Neural progenitor cell (in vitro differentiated cells): ENCODE data around the gene BCAR1.
"Not testable (repeated sequence)": the region's sequence is repeated elsewhere in the genome, so short reads cannot be mapped to it uniquely, and the experiment has no call there.

Experiments
- CTCF ChIP-seq: fragments of 200-600 bp; sonication (generic); IDR thresholded peaks from 2 replicates; pipeline ENCODE4 v1.5.1; 2017; ENCODE audit warnings: antibody characterized with exemption, mild to moderate bottlenecking
- EZH2 ChIP-seq: fragments of 200-600 bp; sonication (generic); IDR thresholded peaks from 2 replicates; pipeline ENCODE4 v1.6.1; 2017; ENCODE audit warnings: antibody characterized with exemption, mild to moderate bottlenecking, moderate library complexity
- EZH2phosphoT487 ChIP-seq: fragments of 200-600 bp; sonication (generic); IDR thresholded peaks from 2 replicates; pipeline ENCODE4 v1.6.1; 2017; ENCODE audit warnings: antibody characterized with exemption

GRCh38 chr16:75242436-75243078 lies 8.9 kb downstream of the BCAR1 start:
- TF ChIP-seq CTCF, EZH2phosphoT487, EZH2: not testable (repeated sequence)
